HepG2 (cell line): ENCODE results near the gene SLCO4A1. TPM values are rescaled to one million over a fixed set of nuclear protein-coding genes. Genes with fewer than 3 reads are reported as not detected.
A peak's percentile ranks its signal among the peaks of the same experiment; 100 is the strongest.

Experiments
- AGO2 ChIP-seq: fragments of 200-400 bp; formaldehyde crosslinking; optimal IDR thresholded peaks from 2 replicates; pipeline ENCODE3; 2017; ENCODE audit warnings: mild to moderate bottlenecking, low read depth, low read length, moderate library complexity
- FIP1L1 ChIP-seq: fragments of 200-400 bp; formaldehyde crosslinking; IDR thresholded peaks from 2 replicates; pipeline ENCODE4 v1.6.1; 2018; ENCODE audit warnings: low read depth, mild to moderate bottlenecking, low read length, moderate library complexity, borderline replicate concordance; ENCODE audit not compliant: insufficient read depth
- HNRNPK ChIP-seq: fragments of 200-400 bp; formaldehyde crosslinking; IDR thresholded peaks from 2 replicates; pipeline ENCODE4 v1.6.1; 2018; ENCODE audit warnings: low read length, low read depth, moderate library complexity, mild to moderate bottlenecking; ENCODE audit not compliant: poor library complexity, severe bottlenecking
- KDM3A ChIP-seq: IDR thresholded peaks from 2 replicates; pipeline ENCODE4 v1.6.1; 2018; ENCODE audit warnings: low read depth, missing compliant biosample characterization
- MNT ChIP-seq: fragments of 450-650 bp; IDR thresholded peaks from 2 replicates; pipeline ENCODE4 v1.6.1; 2016
- POLR2A ChIP-seq, 2 experiments: IDR thresholded peaks; 2 replicates each; pipeline ENCODE4 v1.6.1; 2011; ENCODE audit warnings: low read depth in 2 of 2, low read length in 2 of 2, mild to moderate bottlenecking in 1 of 2, moderate library complexity in 1 of 2; ENCODE audit not compliant: insufficient read depth in 1 of 2
- SIN3B ChIP-seq: fragments of 150-350 bp; IDR thresholded peaks from 2 replicates; pipeline ENCODE4 v1.6.1; 2014; ENCODE audit warnings: low read length
- SRSF1 ChIP-seq: fragments of 200-400 bp; formaldehyde crosslinking; optimal IDR thresholded peaks from 2 replicates; pipeline ENCODE3; 2017; ENCODE audit warnings: mild to moderate bottlenecking, low read depth, low read length, moderate library complexity
- TCF7L2 ChIP-seq: IDR thresholded peaks from 2 replicates; pipeline ENCODE4 v1.6.1; 2011; ENCODE audit warnings: mild to moderate bottlenecking, low read depth, low read length, moderate library complexity
- THYN1 ChIP-seq: sonication (generic); formaldehyde crosslinking; IDR thresholded peaks from 2 replicates; pipeline ENCODE4 v1.8.1; 2023; ENCODE audit warnings: low read depth, mild to moderate bottlenecking, moderate library complexity, missing genetic modification reagents, borderline replicate concordance
- XRCC5 ChIP-seq: fragments of 200-400 bp; formaldehyde crosslinking; optimal IDR thresholded peaks from 2 replicates; pipeline ENCODE3; 2017; ENCODE audit warnings: mild to moderate bottlenecking, low read length
- ZBTB49 ChIP-seq: sonication (generic); formaldehyde crosslinking; IDR thresholded peaks from 2 replicates; pipeline ENCODE4 v1.4.0; 2020; ENCODE audit warnings: missing genetic modification reagents, borderline replicate concordance
- ZEB1 ChIP-seq: IDR thresholded peaks from 2 replicates; pipeline ENCODE4 v1.6.1; 2012; ENCODE audit warnings: mild to moderate bottlenecking, low read depth, inconsistent platforms; ENCODE audit not compliant: insufficient replicate concordance
- ZFP82 ChIP-seq: sonication (generic); formaldehyde crosslinking; IDR thresholded peaks from 2 replicates; pipeline ENCODE4 v1.5.1; 2020; ENCODE audit warnings: mild to moderate bottlenecking, missing genetic modification reagents, borderline replicate concordance
- ZKSCAN1 ChIP-seq: fragments of 150-350 bp; IDR thresholded peaks from 2 replicates; pipeline ENCODE4 v1.6.1; 2014; ENCODE audit warnings: low read length
- ZNF256 ChIP-seq: sonication (generic); formaldehyde crosslinking; conservative IDR thresholded peaks from 2 replicates; pipeline ENCODE4 v1.4.0; 2020; ENCODE audit warnings: missing genetic modification reagents
- ZNF552 ChIP-seq: sonication (generic); formaldehyde crosslinking; IDR thresholded peaks from 2 replicates; pipeline ENCODE4 v1.9.0; 2022; ENCODE audit warnings: missing genetic modification reagents, mild to moderate bottlenecking, borderline replicate concordance
- ZNF619 ChIP-seq: sonication (generic); formaldehyde crosslinking; IDR thresholded peaks from 2 replicates; pipeline ENCODE4 v1.4.0; 2020; ENCODE audit warnings: mild to moderate bottlenecking, missing genetic modification reagents
- polyA plus RNA-seq, 8 experiments: library from polyadenylated mRNA; depleted of rRNA in 3 of 8; stranded (reverse) in 7 of 8; unstranded in 1 of 8; fragments of >200 nt; fragmentation: Illumina TruSeq in 4 of 8; extraction: Trizol in 4 of 8; gene quantifications; 2 replicates each; pipeline versions ENCODE4 v1.2.1 to v1.2.3, GENCODE V29; 2011 to 2016; ENCODE audit warnings: low read depth in 4 of 8, missing spikeins in 1 of 8, mixed read lengths in 1 of 8; ENCODE audit not compliant: insufficient read depth in 1 of 8
- total RNA-seq, 5 experiments: library from RNA; depleted of rRNA; stranded (reverse); fragments of >200 nt; fragmentation: Illumina TruSeq; extraction: Trizol; gene quantifications; 2 replicates each; pipeline ENCODE4 v1.2.3, GENCODE V29; 2016; ENCODE audit warnings: low read depth in 1 of 5
- TF ChIP-seq, protein P1 (sequence below): sonication (generic); formaldehyde crosslinking; IDR thresholded peaks from 2 replicates; pipeline ENCODE4 v1.5.0; 2020; ENCODE audit warnings: mild to moderate bottlenecking, missing genetic modification reagents
- TF ChIP-seq, protein P2 (sequence below): IDR thresholded peaks from 2 replicates; pipeline ENCODE4 v1.6.1; 2016; ENCODE audit warnings: missing compliant biosample characterization, missing genetic modification reagents, borderline replicate concordance

Gene SLCO4A1
- total and polyA plus RNA-seq, 2 of the 13 experiments (the other 11 are each of a cell fraction or from before 2014, with no cell fraction given) = 55.5 to 112 TPM

- TF ChIP-seq, protein P1, sequence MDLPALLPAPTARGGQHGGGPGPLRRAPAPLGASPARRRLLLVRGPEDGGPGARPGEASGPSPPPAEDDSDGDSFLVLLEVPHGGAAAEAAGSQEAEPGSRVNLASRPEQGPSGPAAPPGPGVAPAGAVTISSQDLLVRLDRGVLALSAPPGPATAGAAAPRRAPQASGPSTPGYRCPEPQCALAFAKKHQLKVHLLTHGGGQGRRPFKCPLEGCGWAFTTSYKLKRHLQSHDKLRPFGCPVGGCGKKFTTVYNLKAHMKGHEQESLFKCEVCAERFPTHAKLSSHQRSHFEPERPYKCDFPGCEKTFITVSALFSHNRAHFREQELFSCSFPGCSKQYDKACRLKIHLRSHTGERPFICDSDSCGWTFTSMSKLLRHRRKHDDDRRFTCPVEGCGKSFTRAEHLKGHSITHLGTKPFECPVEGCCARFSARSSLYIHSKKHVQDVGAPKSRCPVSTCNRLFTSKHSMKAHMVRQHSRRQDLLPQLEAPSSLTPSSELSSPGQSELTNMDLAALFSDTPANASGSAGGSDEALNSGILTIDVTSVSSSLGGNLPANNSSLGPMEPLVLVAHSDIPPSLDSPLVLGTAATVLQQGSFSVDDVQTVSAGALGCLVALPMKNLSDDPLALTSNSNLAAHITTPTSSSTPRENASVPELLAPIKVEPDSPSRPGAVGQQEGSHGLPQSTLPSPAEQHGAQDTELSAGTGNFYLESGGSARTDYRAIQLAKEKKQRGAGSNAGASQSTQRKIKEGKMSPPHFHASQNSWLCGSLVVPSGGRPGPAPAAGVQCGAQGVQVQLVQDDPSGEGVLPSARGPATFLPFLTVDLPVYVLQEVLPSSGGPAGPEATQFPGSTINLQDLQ (CRISPR knock-in tag) = no peak
- TF ChIP-seq ZEB1 (peak; percentile 82), ZNF619 (CRISPR knock-in tag) (peak; percentile 96), AGO2 (no peak), FIP1L1 (no peak; the same call in 1 of the 2 replicates), ZNF256 (CRISPR knock-in tag) (peak; percentile 60; the same call in 1 of the 2 replicates), KDM3A (CRISPR knock-in tag) (peak; percentile 91), ZKSCAN1 (0 out of 2 replicates have a peak, but pooled peaks have one; percentile 13), ZNF552 (peak; percentile 78), SIN3B (no peak; the same call in 1 of the 2 replicates), TCF7L2 (no peak), ZBTB49 (CRISPR knock-in tag) (no peak), SRSF1 (peak; percentile 92), THYN1 (CRISPR knock-in tag) (no peak), POLR2A (IDR thresholded peaks at IDR 0.05; ENCODE audit: insufficient read depth in 1 of 2, low read depth in 2 of 2, low read length in 2 of 2) (peak in 1 of 2 experiments; percentile 82; a peak in 2 of 4 replicates), MNT (peak; percentile 31), HNRNPK (no peak), ZFP82 (CRISPR knock-in tag) (no peak), XRCC5 (peak; percentile 68)
- TF ChIP-seq, protein P2, sequence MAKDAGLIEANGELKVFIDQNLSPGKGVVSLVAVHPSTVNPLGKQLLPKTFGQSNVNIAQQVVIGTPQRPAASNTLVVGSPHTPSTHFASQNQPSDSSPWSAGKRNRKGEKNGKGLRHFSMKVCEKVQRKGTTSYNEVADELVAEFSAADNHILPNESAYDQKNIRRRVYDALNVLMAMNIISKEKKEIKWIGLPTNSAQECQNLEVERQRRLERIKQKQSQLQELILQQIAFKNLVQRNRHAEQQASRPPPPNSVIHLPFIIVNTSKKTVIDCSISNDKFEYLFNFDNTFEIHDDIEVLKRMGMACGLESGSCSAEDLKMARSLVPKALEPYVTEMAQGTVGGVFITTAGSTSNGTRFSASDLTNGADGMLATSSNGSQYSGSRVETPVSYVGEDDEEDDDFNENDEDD (CRISPR knock-in tag) = peak; percentile 74
Measured at GRCh38 chr20:62623488-62624324, 18.6 kb upstream of the SLCO4A1 start (continued).
